ENCODE data around the gene KRT38. TPM values are rescaled to one million over a fixed set of nuclear protein-coding genes. Genes with fewer than 3 reads are reported as not detected.

KRT38 gene
- total RNA-seq, 4 donors from 2014 or later: not detected

GRCh38 chr17:41464173-41464572 is 23.4 kb upstream of the KRT38 start:
- Histone ChIP-seq H3K27me3 (no peaks in the 10 kb centered on the region), H3K4me1 (no peaks in the 10 kb centered on the region), H3K27ac (no peak overlapping the region), H3K36me3 (no peaks in the 10 kb centered on the region), H3K4me3 (no peak overlapping the region), H3K9me3 (peaks cover 0 to 13% (median 0%) of the 10 kb centered on the region in 4 donors)
- DNase-seq (ENCODE audit: low spot score in 2 of 2): no peak
- WGBS, 2 donors: 88 to 90% methylated on average over 11 of the region's 11 CpGs
- TF ChIP-seq POLR2A (IDR thresholded peaks at IDR 0.05): no peak
- no peak for TF ChIP-seq CTCF (IDR thresholded peaks at IDR 0.05)
- no peak for TF ChIP-seq EP300 (IDR thresholded peaks at IDR 0.05)

GRCh38 chr17:41463746-41464145 is 23.0 kb upstream of the KRT38 start:
- Histone ChIP-seq H3K9me3 (peaks cover 0 to 10% (median 0%) of the 10 kb centered on the region in 4 donors), H3K4me1 (no peaks in the 10 kb centered on the region), H3K27me3 (no peaks in the 10 kb centered on the region), H3K4me3 (no peak overlapping the region), H3K36me3 (no peaks in the 10 kb centered on the region), H3K27ac (no peak overlapping the region)
- no peak for DNase-seq (ENCODE audit: low spot score in 2 of 2)
- 94 to 97% methylated on average over 8 of the region's 8 CpGs for WGBS, 2 donors
- no peak for TF ChIP-seq EP300 (IDR thresholded peaks at IDR 0.05)
- no peak for TF ChIP-seq POLR2A (IDR thresholded peaks at IDR 0.05)
- no peak for TF ChIP-seq CTCF (IDR thresholded peaks at IDR 0.05)

GRCh38 chr17:41462705-41463104 is 21.9 kb upstream of the KRT38 start:
- Histone ChIP-seq H3K4me3 (no peak overlapping the region), H3K36me3 (no peaks in the 10 kb centered on the region), H3K27me3 (no peaks in the 10 kb centered on the region), H3K4me1 (no peaks in the 10 kb centered on the region), H3K27ac (no peak overlapping the region), H3K9me3 (peaks cover 0 to 3% (median 0%) of the 10 kb centered on the region in 4 donors)
- no peak for DNase-seq (ENCODE audit: low spot score in 2 of 2)
- no peak for TF ChIP-seq EP300 (IDR thresholded peaks at IDR 0.05)
- TF ChIP-seq POLR2A (IDR thresholded peaks at IDR 0.05): no peak
- TF ChIP-seq CTCF (IDR thresholded peaks at IDR 0.05): no peak
- WGBS, 2 donors: 77 to 85% methylated on average over 14 to 15 of the region's 15 CpGs

- TF ChIP-seq POLR2A (IDR thresholded peaks at IDR 0.05) (no peak), CTCF (IDR thresholded peaks at IDR 0.05) (no peak), EP300 (IDR thresholded peaks at IDR 0.05) (no peak)
- no peaks in the 10 kb centered on the region for H3K36me3 ChIP-seq
- no peaks in the 10 kb centered on the region for H3K27me3 ChIP-seq
- no peaks in the 10 kb centered on the region for H3K4me1 ChIP-seq
- no peak for DNase-seq (ENCODE audit: low spot score in 2 of 2)
- WGBS, 2 donors: 79 to 82% methylated on average over 4 of the region's 4 CpGs
- H3K27ac ChIP-seq: no peak overlapping the region
- no peaks in the 10 kb centered on the region for H3K9me3 ChIP-seq
- no peak overlapping the region for H3K4me3 ChIP-seq
Observed at GRCh38 chr17:41457676-41458075, 16.9 kb upstream of the KRT38 start.

- H3K4me1 ChIP-seq: no peaks in the 10 kb centered on the region
- peaks cover 0 to 12% (median 0%) of the 10 kb centered on the region in 4 donors for H3K9me3 ChIP-seq
- H3K36me3 ChIP-seq: no peaks in the 10 kb centered on the region
- H3K27me3 ChIP-seq: no peaks in the 10 kb centered on the region
- WGBS, 2 donors: 76 to 81% methylated on average over 3 of the region's 3 CpGs
- no peak overlapping the region for H3K27ac ChIP-seq
- H3K4me3 ChIP-seq: no peak overlapping the region
- no peak for DNase-seq (ENCODE audit: low spot score in 2 of 2)
- TF ChIP-seq EP300 (IDR thresholded peaks at IDR 0.05) (no peak), POLR2A (IDR thresholded peaks at IDR 0.05) (no peak), CTCF (IDR thresholded peaks at IDR 0.05) (no peak)
Observed at GRCh38 chr17:41456204-41456603, 15.4 kb upstream of the KRT38 start.

Measured in tibial nerve (tissue), 4 donors.